Neural cell (in vitro differentiated cells): ENCODE results near the gene PPM1N. TPM values are rescaled to one million over a fixed set of nuclear protein-coding genes. Genes with fewer than 3 reads are reported as not detected.

Experiments
- H2AFZ ChIP-seq: fragments of 200-600, 300-800 bp; sonication (generic), shearing (Covaris generic); 2 replicates; pipeline ENCODE4 v1.6.0; 2014; ENCODE audit warnings: low read depth, mild to moderate bottlenecking, antibody characterized with exemption, low read length, moderate library complexity
- H3F3A ChIP-seq: fragments of 200-600 bp; shearing (Covaris generic); 2 replicates; pipeline ENCODE4 v1.6.1; 2016; ENCODE audit warnings: mild to moderate bottlenecking, moderate library complexity, mixed read lengths, antibody characterized with exemption, low read length; ENCODE audit not compliant: insufficient read depth, poor library complexity, severe bottlenecking
- H3K27ac ChIP-seq: fragments of 200-600, 300-800 bp; sonication (generic), shearing (Covaris generic); 2 replicates; pipeline ENCODE4 v1.5.1; 2014; ENCODE audit warnings: mild to moderate bottlenecking, low read length, moderate library complexity
- H3K27me3 ChIP-seq: fragments of 300-800, 200-600 bp; sonication (generic), shearing (Covaris generic); 2 replicates; pipeline ENCODE4 v1.6.0; 2014; ENCODE audit warnings: mild to moderate bottlenecking, low read depth, low read length, moderate library complexity; ENCODE audit not compliant: insufficient read depth
- H3K36me3 ChIP-seq: fragments of 300-800, 200-600 bp; sonication (generic), shearing (Covaris generic); 2 replicates; pipeline ENCODE4 v1.5.1; 2014; ENCODE audit warnings: mild to moderate bottlenecking, antibody characterized with exemption, low read length, moderate library complexity; ENCODE audit not compliant: insufficient read depth
- H3K4me2 ChIP-seq: fragments of 300-800, 200-600 bp; sonication (generic), shearing (Covaris generic); 2 replicates; pipeline ENCODE4 v1.6.0; 2014; ENCODE audit warnings: mild to moderate bottlenecking, low read length
- H3K4me3 ChIP-seq: fragments of 300-800, 200-600 bp; sonication (generic), shearing (Covaris generic); 2 replicates; pipeline ENCODE4 v1.5.1; 2014; ENCODE audit warnings: mild to moderate bottlenecking, low read length, moderate library complexity
- H3K79me2 ChIP-seq: fragments of 200-600 bp; shearing (Covaris generic); replicated peaks from 2 replicates; pipeline ENCODE4 v1.6.0; 2014; ENCODE audit warnings: mild to moderate bottlenecking, low read length, moderate library complexity; ENCODE audit not compliant: insufficient read depth
- H3K9ac ChIP-seq: fragments of 300-800, 200-600 bp; sonication (generic), shearing (Covaris generic); 2 replicates; pipeline ENCODE4 v1.6.1; 2016; ENCODE audit warnings: mild to moderate bottlenecking, low read length, mixed read lengths
- H3K9me2 ChIP-seq: fragments of 200-600 bp; shearing (Covaris generic); 2 replicates; pipeline ENCODE4 v1.6.1; 2016; ENCODE audit warnings: mild to moderate bottlenecking, low read length, mixed read lengths; ENCODE audit not compliant: insufficient read depth
- H3K9me3 ChIP-seq: fragments of 200-600, 300-800 bp; sonication (generic), shearing (Covaris generic); 2 replicates; pipeline ENCODE4 v1.6.1; 2016; ENCODE audit warnings: mild to moderate bottlenecking, mixed run types, low read length, moderate library complexity, mixed read lengths
- H4K20me1 ChIP-seq: fragments of 200-600 bp; shearing (Covaris generic); 2 replicates; pipeline ENCODE4 v1.6.1; 2016; ENCODE audit warnings: mild to moderate bottlenecking, mixed run types; ENCODE audit not compliant: insufficient read depth
- EP300 ChIP-seq: fragments of 450-650 bp; conservative IDR thresholded peaks from 2 replicates; pipeline ENCODE4 v1.6.1; 2014; ENCODE audit warnings: antibody characterized with exemption, mild to moderate bottlenecking, moderate library complexity; ENCODE audit not compliant: poor library complexity, severe bottlenecking
- EZH2 ChIP-seq: fragments of 200-600, 300-800 bp; shearing (Covaris generic), sonication (generic); IDR thresholded peaks from 2 replicates; pipeline ENCODE4 v1.6.1; 2014; ENCODE audit warnings: antibody characterized with exemption, low read length, borderline replicate concordance, mild to moderate bottlenecking; ENCODE audit not compliant: insufficient read depth, poor library complexity, severe bottlenecking
- MXI1 ChIP-seq: fragments of 450-650 bp; conservative IDR thresholded peaks from 2 replicates; pipeline ENCODE4 v1.6.1; 2014; ENCODE audit warnings: antibody characterized with exemption, mild to moderate bottlenecking; ENCODE audit not compliant: poor library complexity, severe bottlenecking
- POLR2AphosphoS5 ChIP-seq: IDR thresholded peaks from 2 replicates; pipeline ENCODE4 v1.6.1; 2012
- RAD21 ChIP-seq: fragments of 450-650 bp; conservative IDR thresholded peaks from 2 replicates; pipeline ENCODE4 v1.6.1; 2014; ENCODE audit warnings: antibody characterized with exemption, mild to moderate bottlenecking, moderate library complexity
- SMC3 ChIP-seq: fragments of 450-650 bp; conservative IDR thresholded peaks from 2 replicates; pipeline ENCODE4 v1.6.1; 2014; ENCODE audit warnings: antibody characterized with exemption, mild to moderate bottlenecking, moderate library complexity; ENCODE audit not compliant: poor library complexity
- TAF1 ChIP-seq: IDR thresholded peaks from 2 replicates; pipeline ENCODE4 v1.6.1; 2012; ENCODE audit warnings: low read depth
- polyA plus RNA-seq: library from polyadenylated mRNA; depleted of rRNA; stranded (reverse); fragments of >200 nt; gene quantifications from 2 replicates; pipeline ENCODE4 v1.2.3, GENCODE V29; 2014
- TF ChIP-seq, protein P1 (sequence below): IDR thresholded peaks from 2 replicates; pipeline ENCODE4 v1.6.1; 2012; ENCODE audit warnings: borderline replicate concordance
- TF ChIP-seq, protein P2 (sequence below): fragments of 450-650 bp; IDR thresholded peaks from 2 replicates; pipeline ENCODE4 v1.5.1; 2014; ENCODE audit warnings: antibody characterized with exemption, mild to moderate bottlenecking, moderate library complexity; ENCODE audit not compliant: poor library complexity, severe bottlenecking

Gene PPM1N
- polyA plus RNA-seq, 1 donor from 2014 or later: 1.0 TPM

DNA sequence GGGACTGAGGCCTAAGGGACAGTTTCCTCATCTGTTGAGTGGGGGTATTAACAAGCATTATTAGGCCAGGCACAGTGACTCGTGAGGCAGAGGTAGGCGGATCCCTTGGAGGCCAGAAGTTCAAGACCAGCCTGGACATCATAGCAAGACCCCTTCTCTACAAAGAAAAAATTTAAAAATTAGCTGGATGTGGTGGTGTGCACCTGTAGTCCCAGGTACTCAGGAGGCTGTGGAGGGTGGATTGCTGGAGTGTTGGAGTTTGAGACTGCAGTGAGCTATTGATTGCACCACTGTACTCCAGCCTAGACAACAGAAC is 41.8 kb upstream of the PPM1N start:
- Histone ChIP-seq H3F3A (no peaks in the 10 kb centered on the region), H3K9ac (no peak overlapping the region), H3K27ac (no peak overlapping the region), H3K9me3 (no peaks in the 10 kb centered on the region), H4K20me1 (no peaks in the 10 kb centered on the region), H2AFZ (no peak overlapping the region), H3K36me3 (no peaks in the 10 kb centered on the region), H3K27me3 (no peaks in the 10 kb centered on the region), H3K4me2 (no peak overlapping the region), H3K9me2 (no peaks in the 10 kb centered on the region), H3K79me2 (no peaks in the 10 kb centered on the region), H3K4me3 (no peak overlapping the region)
- TF ChIP-seq SMC3: no peak
- no peak for TF ChIP-seq POLR2AphosphoS5
- no peak for TF ChIP-seq RAD21
- TF ChIP-seq MXI1: no peak
- no peak for TF ChIP-seq EP300
- TF ChIP-seq EZH2: no peak
- no peak for TF ChIP-seq TAF1
- TF ChIP-seq, protein P1, sequence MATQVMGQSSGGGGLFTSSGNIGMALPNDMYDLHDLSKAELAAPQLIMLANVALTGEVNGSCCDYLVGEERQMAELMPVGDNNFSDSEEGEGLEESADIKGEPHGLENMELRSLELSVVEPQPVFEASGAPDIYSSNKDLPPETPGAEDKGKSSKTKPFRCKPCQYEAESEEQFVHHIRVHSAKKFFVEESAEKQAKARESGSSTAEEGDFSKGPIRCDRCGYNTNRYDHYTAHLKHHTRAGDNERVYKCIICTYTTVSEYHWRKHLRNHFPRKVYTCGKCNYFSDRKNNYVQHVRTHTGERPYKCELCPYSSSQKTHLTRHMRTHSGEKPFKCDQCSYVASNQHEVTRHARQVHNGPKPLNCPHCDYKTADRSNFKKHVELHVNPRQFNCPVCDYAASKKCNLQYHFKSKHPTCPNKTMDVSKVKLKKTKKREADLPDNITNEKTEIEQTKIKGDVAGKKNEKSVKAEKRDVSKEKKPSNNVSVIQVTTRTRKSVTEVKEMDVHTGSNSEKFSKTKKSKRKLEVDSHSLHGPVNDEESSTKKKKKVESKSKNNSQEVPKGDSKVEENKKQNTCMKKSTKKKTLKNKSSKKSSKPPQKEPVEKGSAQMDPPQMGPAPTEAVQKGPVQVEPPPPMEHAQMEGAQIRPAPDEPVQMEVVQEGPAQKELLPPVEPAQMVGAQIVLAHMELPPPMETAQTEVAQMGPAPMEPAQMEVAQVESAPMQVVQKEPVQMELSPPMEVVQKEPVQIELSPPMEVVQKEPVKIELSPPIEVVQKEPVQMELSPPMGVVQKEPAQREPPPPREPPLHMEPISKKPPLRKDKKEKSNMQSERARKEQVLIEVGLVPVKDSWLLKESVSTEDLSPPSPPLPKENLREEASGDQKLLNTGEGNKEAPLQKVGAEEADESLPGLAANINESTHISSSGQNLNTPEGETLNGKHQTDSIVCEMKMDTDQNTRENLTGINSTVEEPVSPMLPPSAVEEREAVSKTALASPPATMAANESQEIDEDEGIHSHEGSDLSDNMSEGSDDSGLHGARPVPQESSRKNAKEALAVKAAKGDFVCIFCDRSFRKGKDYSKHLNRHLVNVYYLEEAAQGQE: no peak
- TF ChIP-seq, protein P2, sequence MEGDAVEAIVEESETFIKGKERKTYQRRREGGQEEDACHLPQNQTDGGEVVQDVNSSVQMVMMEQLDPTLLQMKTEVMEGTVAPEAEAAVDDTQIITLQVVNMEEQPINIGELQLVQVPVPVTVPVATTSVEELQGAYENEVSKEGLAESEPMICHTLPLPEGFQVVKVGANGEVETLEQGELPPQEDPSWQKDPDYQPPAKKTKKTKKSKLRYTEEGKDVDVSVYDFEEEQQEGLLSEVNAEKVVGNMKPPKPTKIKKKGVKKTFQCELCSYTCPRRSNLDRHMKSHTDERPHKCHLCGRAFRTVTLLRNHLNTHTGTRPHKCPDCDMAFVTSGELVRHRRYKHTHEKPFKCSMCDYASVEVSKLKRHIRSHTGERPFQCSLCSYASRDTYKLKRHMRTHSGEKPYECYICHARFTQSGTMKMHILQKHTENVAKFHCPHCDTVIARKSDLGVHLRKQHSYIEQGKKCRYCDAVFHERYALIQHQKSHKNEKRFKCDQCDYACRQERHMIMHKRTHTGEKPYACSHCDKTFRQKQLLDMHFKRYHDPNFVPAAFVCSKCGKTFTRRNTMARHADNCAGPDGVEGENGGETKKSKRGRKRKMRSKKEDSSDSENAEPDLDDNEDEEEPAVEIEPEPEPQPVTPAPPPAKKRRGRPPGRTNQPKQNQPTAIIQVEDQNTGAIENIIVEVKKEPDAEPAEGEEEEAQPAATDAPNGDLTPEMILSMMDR: no peak

GRCh38 chr19:45457776-45458175 is 40.5 kb upstream of the PPM1N start:
- Histone ChIP-seq H3K9me2 (no peaks in the 10 kb centered on the region), H3K79me2 (no peaks in the 10 kb centered on the region), H3K9me3 (no peaks in the 10 kb centered on the region), H3K36me3 (no peaks in the 10 kb centered on the region), H3K4me2 (no peak overlapping the region), H3K27me3 (no peaks in the 10 kb centered on the region), H3K4me3 (no peak overlapping the region), H3F3A (no peaks in the 10 kb centered on the region), H3K9ac (no peak overlapping the region), H4K20me1 (no peaks in the 10 kb centered on the region), H2AFZ (no peak overlapping the region), H3K27ac (no peak overlapping the region)
- TF ChIP-seq EZH2: no peak
- no peak for TF ChIP-seq POLR2AphosphoS5
- TF ChIP-seq, protein P1: no peak
- TF ChIP-seq, protein P2: no peak
- no peak for TF ChIP-seq TAF1
- TF ChIP-seq EP300: no peak
- TF ChIP-seq MXI1: no peak
- no peak for TF ChIP-seq RAD21
- TF ChIP-seq SMC3: no peak
